GM23248 (cell line): ENCODE data around the gene TPCN2.

ENCODE experiments used
- EZH2 ChIP-seq: fragments of 200-600 bp; sonication (generic); IDR thresholded peaks from 2 replicates; pipeline ENCODE4 v1.6.1; 2018; ENCODE audit warnings: antibody characterized with exemption, mild to moderate bottlenecking; ENCODE audit not compliant: insufficient read depth, poor library complexity, severe bottlenecking
- EZH2phosphoT487 ChIP-seq: fragments of 200-600 bp; sonication (generic); IDR thresholded peaks from 2 replicates; pipeline ENCODE4 v1.6.1; 2018; ENCODE audit warnings: antibody characterized with exemption, moderate library complexity, mild to moderate bottlenecking, low read depth; ENCODE audit not compliant: insufficient read depth

DNA sequence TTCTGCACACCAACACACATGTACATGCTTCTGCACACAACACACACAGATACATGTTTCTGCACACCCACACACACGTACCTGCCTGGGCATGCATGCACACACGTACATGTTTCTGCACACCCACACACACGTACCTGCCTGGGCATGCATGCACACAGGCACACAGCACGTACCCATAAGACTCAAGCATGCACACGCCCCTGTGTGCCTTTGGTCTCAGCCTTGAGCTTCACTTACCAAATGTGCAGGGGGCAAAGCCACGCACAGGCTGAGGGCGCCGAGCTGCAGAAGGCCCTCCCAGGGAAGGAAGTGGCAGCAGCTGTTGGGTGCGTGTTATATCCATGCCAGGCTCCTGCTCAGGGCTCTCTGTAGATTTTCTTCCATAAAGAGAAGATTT lies 72.3 kb downstream of the TPCN2 start:
- TF ChIP-seq EZH2 = no peak
- TF ChIP-seq EZH2phosphoT487 = no peak
